ENCODE measurements around the gene TAF1.
"Not testable (repeated sequence)": the region's sequence is repeated elsewhere in the genome, so short reads cannot be mapped to it uniquely, and the experiment has no call there.

GRCh38 chrX:71391725-71392124, 25.6 kb downstream of the TAF1 start:
- not testable (repeated sequence) for TF ChIP-seq EP300 (conservative IDR thresholded peaks at IDR 0.05; ENCODE audit: poor library complexity, severe bottlenecking); POLR2AphosphoS5 (IDR thresholded peaks at IDR 0.05); SMC3 (conservative IDR thresholded peaks at IDR 0.05; ENCODE audit: poor library complexity); RAD21 (conservative IDR thresholded peaks at IDR 0.05); EZH2 (IDR thresholded peaks at IDR 0.05; ENCODE audit: borderline replicate concordance, insufficient read depth, low read length, poor library complexity, severe bottlenecking)
- TF ChIP-seq, protein P1, sequence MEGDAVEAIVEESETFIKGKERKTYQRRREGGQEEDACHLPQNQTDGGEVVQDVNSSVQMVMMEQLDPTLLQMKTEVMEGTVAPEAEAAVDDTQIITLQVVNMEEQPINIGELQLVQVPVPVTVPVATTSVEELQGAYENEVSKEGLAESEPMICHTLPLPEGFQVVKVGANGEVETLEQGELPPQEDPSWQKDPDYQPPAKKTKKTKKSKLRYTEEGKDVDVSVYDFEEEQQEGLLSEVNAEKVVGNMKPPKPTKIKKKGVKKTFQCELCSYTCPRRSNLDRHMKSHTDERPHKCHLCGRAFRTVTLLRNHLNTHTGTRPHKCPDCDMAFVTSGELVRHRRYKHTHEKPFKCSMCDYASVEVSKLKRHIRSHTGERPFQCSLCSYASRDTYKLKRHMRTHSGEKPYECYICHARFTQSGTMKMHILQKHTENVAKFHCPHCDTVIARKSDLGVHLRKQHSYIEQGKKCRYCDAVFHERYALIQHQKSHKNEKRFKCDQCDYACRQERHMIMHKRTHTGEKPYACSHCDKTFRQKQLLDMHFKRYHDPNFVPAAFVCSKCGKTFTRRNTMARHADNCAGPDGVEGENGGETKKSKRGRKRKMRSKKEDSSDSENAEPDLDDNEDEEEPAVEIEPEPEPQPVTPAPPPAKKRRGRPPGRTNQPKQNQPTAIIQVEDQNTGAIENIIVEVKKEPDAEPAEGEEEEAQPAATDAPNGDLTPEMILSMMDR (IDR thresholded peaks at IDR 0.05; ENCODE audit: poor library complexity, severe bottlenecking): not testable (repeated sequence)

Measured in neural cell (in vitro differentiated cells).